Fibroblast of villous mesenchyme (primary cell): Measurements from ENCODE around the gene EVL. TPM values are rescaled to one million over a fixed set of nuclear protein-coding genes. Genes with fewer than 3 reads are reported as not detected.
A peak's percentile ranks its signal among the peaks of the same experiment; 100 is the strongest.

Source experiments
- DNase-seq: peaks from one replicate; pipeline ENCODE4 v3.0.0-alpha.2; 2010; ENCODE audit warnings: low read depth
- H3K4me3 ChIP-seq: 2 replicates; pipeline ENCODE4 v1.5.1; 2011; ENCODE audit warnings: low read depth, mild to moderate bottlenecking, low read length
- CTCF ChIP-seq: IDR thresholded peaks from 2 replicates; pipeline ENCODE4 v1.5.1; 2012; ENCODE audit warnings: low read depth, mild to moderate bottlenecking, low read length; ENCODE audit not compliant: insufficient read depth
- total RNA-seq: library from RNA; depleted of rRNA; stranded (reverse); fragments of >200 nt; gene quantifications from 2 replicates; pipeline ENCODE4 v1.2.3, GENCODE V29; 2012

EVL gene
- total RNA-seq, 1 donor = 5.2 TPM

GRCh38 chr14:100071545-100071944, 6.3 kb downstream of the EVL start:
- no peak for DNase-seq
- no peak overlapping the region for H3K4me3 ChIP-seq
- no peak for TF ChIP-seq CTCF

GRCh38 chr14:100072783-100073346, 7.6 kb downstream of the EVL start:
- DNase-seq = no peak
- no peak for TF ChIP-seq CTCF

GRCh38 chr14:100073576-100074430, 8.6 kb downstream of the EVL start:
- DNase-seq = no peak
- H3K4me3 ChIP-seq = no peak overlapping the region
- TF ChIP-seq CTCF = no peak

More at GRCh38 chr14:100072783-100073346, 7.6 kb downstream of the EVL start:
- H3K4me3 ChIP-seq = no peak overlapping the region

- no peak for TF ChIP-seq CTCF
- no peak for DNase-seq
- no peak overlapping the region for H3K4me3 ChIP-seq
Observed at GRCh38 chr14:100074431-100075100, 9.3 kb downstream of the EVL start.

GRCh38 chr14:100075681-100076080, 10.5 kb downstream of the EVL start:
- DNase-seq = no peak
- no peak overlapping the region for H3K4me3 ChIP-seq
- TF ChIP-seq CTCF = no peak

- peak; percentile 51 for DNase-seq
- H3K4me3 ChIP-seq = no peak overlapping the region
- TF ChIP-seq CTCF = peak; percentile 36
Observed at GRCh38 chr14:100076133-100076532, 10.9 kb downstream of the EVL start.
